ENCODE measurements around the gene FBXL4.

The FBXL4 gene

GRCh38 chr6:98824162-98824901 lies 123.4 kb downstream of the FBXL4 start:
- DNase-seq: peak; percentile 20

GRCh38 chr6:98823428-98824161 lies 124.2 kb downstream of the FBXL4 start:
- DNase-seq: no peak

DNA sequence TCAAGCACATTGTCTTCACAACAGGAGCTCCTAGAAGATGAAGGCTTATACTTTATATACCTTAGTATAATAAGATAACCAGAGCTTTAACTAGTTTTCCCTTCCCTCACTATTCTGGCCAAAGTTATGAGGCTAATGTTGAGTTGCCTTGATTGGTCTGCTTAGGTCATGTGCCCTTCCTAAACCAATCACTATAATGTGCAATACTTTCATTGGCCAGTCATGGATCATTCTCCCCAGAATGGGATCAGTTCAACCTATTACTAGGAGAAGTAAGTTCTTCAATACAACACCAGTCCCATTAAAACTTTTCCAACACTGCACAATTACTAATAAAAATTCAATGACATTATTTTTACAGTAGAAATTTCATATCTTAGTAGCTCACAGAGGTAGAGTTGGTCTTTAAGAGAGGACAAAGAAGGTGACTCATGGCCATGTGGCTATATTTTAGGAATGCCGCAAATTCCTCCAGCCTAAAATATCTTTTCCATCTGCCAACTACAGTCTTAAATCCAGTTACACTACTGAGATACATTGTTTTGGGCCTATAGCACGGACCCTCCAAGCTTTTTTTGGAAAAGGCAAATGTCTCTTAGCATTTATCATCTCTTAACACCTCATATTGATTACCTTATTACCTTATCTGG lies 125.9 kb downstream of the FBXL4 start:
- DNase-seq: no peak

All from NCI-H2227 treated with DMSO at 0.1 percent for 48 hours (cell line).